Tibial artery (tissue), 4 donors: ENCODE measurements around the gene SLC49A4.

Experiments
- DNase-seq, 2 donors: peaks; one replicate each; pipeline ENCODE4 v3.0.0-alpha.2; 2019
- H3K27ac ChIP-seq, 2 donors: fragments of 200-600 bp; sonication (generic) in 1 of 2; 1 replicate in 1 of 2; 2 replicates in 1 of 2; pipeline ENCODE4 v1.5.1; 2018 to 2019; ENCODE audit warnings: mild to moderate bottlenecking in 1 of 2
- H3K27me3 ChIP-seq, 2 donors: fragments of 200-600 bp; sonication (generic) in 1 of 2; one replicate each; pipeline versions ENCODE4 v1.5.1 to v1.6.0; 2016 to 2019
- H3K36me3 ChIP-seq, 3 donors: fragments of 200-600 bp; sonication (generic) in 2 of 3; one replicate each; pipeline ENCODE4 v1.5.1; 2016 to 2019; ENCODE audit warnings: mild to moderate bottlenecking in 2 of 3
- H3K4me1 ChIP-seq, 4 donors: fragments of 200-600 bp; sonication (generic) in 2 of 4; 1 replicate in 3 of 4; 2 replicates in 1 of 4; pipeline ENCODE4 v1.5.1; 2016 to 2019
- H3K4me3 ChIP-seq, 2 donors: fragments of 200-600 bp; sonication (generic) in 1 of 2; 1 replicate in 1 of 2; 2 replicates in 1 of 2; pipeline ENCODE4 v1.5.1; 2018 to 2019; ENCODE audit warnings: mild to moderate bottlenecking in 2 of 2
- H3K9me3 ChIP-seq, 3 donors: fragments of 200-600 bp; sonication (generic) in 1 of 3; one replicate each; pipeline ENCODE4 v1.5.1; 2016 to 2019
- intact Hi-C: fragments of 100-400 bp; cut with DNase I; formaldehyde crosslinking; loops from one replicate; pipeline ENCODE4 v1.15.0; 2023; ENCODE audit warnings: low total_unique reads
- TF ChIP-seq, protein P1 (sequence below), 2 experiments: fragments of 200-600 bp in 1 of 2; fragments of 450-650 bp in 1 of 2; IDR thresholded peaks; one replicate each; pipeline ENCODE4 v1.5.1; 2017 to 2019; ENCODE audit warnings: antibody characterized with exemption in 2 of 2, mild to moderate bottlenecking in 1 of 2, moderate library complexity in 1 of 2

SLC49A4 gene

DNA sequence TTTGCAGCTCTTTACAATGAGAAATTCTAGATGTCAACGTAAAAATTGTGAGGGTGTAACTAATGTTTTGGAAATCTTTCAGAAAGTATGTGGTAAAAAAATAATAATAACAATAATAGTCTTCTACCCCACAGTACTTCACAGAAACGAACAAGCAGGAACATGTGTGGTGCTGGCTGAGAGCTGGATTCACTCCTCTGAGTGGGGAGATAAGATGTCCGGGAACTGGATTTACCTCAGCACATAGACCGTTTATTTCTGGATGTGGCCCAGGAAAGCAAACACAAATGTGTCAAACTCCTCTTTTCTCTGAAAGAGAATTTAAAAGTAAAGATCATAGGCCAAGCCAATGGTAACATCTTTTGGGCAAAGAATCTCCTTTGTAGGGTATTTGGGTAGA, 103.4 kb downstream of the SLC49A4 start:
- intact Hi-C loops: no loop called here
- Histone ChIP-seq H3K36me3 (no peaks in the 10 kb centered on the region), H3K9me3 (no peaks in the 10 kb centered on the region), H3K27me3 (no peaks in the 10 kb centered on the region), H3K27ac (no peak overlapping the region), H3K4me1 (peaks cover 0 to 12% (median 7%) of the 10 kb centered on the region in 4 donors), H3K4me3 (no peak overlapping the region)
- no peak for DNase-seq
- TF ChIP-seq, protein P1, sequence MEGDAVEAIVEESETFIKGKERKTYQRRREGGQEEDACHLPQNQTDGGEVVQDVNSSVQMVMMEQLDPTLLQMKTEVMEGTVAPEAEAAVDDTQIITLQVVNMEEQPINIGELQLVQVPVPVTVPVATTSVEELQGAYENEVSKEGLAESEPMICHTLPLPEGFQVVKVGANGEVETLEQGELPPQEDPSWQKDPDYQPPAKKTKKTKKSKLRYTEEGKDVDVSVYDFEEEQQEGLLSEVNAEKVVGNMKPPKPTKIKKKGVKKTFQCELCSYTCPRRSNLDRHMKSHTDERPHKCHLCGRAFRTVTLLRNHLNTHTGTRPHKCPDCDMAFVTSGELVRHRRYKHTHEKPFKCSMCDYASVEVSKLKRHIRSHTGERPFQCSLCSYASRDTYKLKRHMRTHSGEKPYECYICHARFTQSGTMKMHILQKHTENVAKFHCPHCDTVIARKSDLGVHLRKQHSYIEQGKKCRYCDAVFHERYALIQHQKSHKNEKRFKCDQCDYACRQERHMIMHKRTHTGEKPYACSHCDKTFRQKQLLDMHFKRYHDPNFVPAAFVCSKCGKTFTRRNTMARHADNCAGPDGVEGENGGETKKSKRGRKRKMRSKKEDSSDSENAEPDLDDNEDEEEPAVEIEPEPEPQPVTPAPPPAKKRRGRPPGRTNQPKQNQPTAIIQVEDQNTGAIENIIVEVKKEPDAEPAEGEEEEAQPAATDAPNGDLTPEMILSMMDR (IDR thresholded peaks at IDR 0.05): no peak

DNA sequence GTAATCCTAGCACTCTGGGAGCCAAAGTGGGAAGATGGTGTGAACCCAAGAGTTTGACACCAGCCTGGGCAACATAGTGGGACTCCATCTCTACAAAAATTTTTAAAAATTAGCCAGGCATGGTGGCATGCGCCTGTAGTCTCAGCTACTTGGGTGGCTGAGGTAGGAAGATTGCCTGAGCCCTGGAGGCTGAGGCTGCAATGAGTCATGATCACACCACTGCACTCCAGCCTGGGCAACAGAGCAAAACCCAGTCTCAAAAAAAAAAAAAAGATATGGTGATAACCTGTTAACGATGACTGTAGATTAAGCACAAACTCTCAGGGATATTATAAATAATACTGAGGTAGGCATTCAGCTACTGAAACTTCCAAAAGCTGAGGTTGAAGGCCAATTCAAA, 107.5 kb downstream of the SLC49A4 start:
- intact Hi-C loops: no loop called here
- TF ChIP-seq, protein P1 (IDR thresholded peaks at IDR 0.05): no peak
- DNase-seq: no peak

DNA sequence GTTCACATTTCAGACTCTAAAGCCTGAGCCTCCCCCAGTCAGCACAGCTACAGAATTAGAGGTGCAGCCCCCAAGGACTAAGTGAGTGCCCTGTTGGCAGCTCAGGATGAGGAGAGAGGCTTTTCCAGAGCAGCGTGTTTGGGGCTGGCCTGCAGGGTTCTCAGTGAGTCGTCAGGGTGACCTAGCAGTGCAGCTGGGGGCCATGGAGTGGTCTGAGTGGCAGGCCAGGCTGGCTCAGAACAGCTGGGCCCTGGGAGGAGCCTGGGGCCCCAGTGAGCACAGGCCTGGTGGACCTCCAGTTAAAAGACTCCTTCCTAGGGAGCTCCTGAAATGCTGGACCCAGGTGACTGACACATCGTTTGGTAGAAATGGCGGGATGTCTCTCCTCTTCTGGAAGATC, 108.3 kb downstream of the SLC49A4 start:
- DNase-seq: no peak
- H3K9me3 ChIP-seq: peaks cover 0 to 8% (median 7%) of the 10 kb centered on the region in 3 donors
- H3K4me3 ChIP-seq: no peak overlapping the region
- intact Hi-C loops: no loop called here
- no peaks in the 10 kb centered on the region for H3K27me3 ChIP-seq
- TF ChIP-seq, protein P1 (IDR thresholded peaks at IDR 0.05): no peak
- H3K4me1 ChIP-seq: no peaks in the 10 kb centered on the region
- no peaks in the 10 kb centered on the region for H3K36me3 ChIP-seq
- H3K27ac ChIP-seq: no peak overlapping the region

More for the DNA sequence above, 107.5 kb downstream of the SLC49A4 start:
- H3K36me3 ChIP-seq: no peaks in the 10 kb centered on the region
- H3K4me1 ChIP-seq: no peaks in the 10 kb centered on the region
- H3K4me3 ChIP-seq: no peak overlapping the region
- no peak overlapping the region for H3K27ac ChIP-seq
- H3K27me3 ChIP-seq: no peaks in the 10 kb centered on the region
- peaks cover 0 to 8% (median 7%) of the 10 kb centered on the region in 3 donors for H3K9me3 ChIP-seq

DNA sequence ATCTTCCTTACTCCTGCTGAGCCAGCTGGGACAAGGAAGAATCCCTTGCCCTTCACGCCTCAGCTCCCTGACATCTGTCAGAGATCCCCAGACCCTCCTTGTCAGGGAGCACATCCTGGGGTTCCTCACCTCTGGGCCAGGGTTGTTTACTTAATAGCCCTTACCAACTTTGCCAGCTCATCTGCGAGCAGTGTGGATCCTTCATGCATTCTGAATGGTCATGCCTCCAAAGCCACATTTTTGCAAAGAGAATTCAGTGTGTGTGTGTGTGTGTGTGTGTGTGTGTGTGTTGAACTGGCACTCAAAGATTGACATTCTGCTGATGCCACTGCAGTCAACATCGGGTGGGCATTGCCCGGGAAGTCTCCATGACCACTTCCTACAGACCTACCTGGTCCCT, 112.6 kb downstream of the SLC49A4 start:
- no peaks in the 10 kb centered on the region for H3K4me1 ChIP-seq
- H3K4me3 ChIP-seq: no peak overlapping the region
- DNase-seq: no peak
- intact Hi-C loops: no loop called here
- no peaks in the 10 kb centered on the region for H3K36me3 ChIP-seq
- TF ChIP-seq, protein P1 (IDR thresholded peaks at IDR 0.05): no peak
- no peak overlapping the region for H3K27ac ChIP-seq
- peaks cover 0 to 8% (median 7%) of the 10 kb centered on the region in 3 donors for H3K9me3 ChIP-seq
- H3K27me3 ChIP-seq: peaks cover 0 to 12% of the 10 kb centered on the region in 2 donors

DNA sequence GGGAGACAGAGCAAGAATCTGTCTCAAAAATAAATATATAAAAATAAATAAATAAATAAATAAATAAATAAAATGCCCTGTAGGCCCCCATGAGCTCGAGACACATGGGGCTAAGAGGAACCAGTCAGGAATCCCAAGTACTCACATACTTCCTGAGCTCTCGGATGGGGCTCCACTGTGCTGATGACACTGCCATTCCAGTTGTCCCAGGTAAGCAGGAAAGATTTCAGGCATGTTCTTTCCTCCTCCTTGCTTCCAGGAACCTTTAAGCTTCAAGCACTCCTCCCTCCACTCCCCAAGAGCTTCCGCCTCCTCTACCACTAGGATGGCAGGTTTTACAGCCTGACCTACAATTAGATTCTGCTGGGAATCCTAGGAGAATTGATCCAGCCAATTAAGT, 113.4 kb downstream of the SLC49A4 start:
- TF ChIP-seq, protein P1 (IDR thresholded peaks at IDR 0.05): no peak
- peaks cover 0 to 19% of the 10 kb centered on the region in 2 donors for H3K27me3 ChIP-seq
- peaks cover 0 to 8% (median 7%) of the 10 kb centered on the region in 3 donors for H3K9me3 ChIP-seq
- H3K36me3 ChIP-seq: no peaks in the 10 kb centered on the region
- no peaks in the 10 kb centered on the region for H3K4me1 ChIP-seq
- H3K27ac ChIP-seq: no peak overlapping the region
- no peak for DNase-seq
- intact Hi-C loops: no loop called here
- no peak overlapping the region for H3K4me3 ChIP-seq

DNA sequence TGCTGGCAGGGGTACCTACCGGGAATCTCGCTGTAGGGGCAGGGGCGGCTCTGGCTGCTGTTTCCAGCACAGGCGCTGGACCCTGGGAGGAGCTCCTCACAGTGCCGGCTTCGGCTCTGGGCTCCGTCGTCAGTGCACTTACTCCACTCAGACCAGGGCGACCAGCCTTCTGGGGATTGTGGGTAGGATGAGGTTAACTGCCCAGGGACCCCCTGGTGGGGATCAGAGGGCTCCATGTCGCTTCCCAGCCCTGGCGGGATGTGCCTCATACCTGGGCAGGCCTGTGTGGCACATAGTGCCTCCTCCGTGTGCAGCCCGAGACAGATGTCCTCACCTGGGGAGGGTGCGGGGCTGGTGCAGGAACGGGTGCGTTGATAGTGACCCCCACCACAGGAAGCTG, 117.0 kb downstream of the SLC49A4 start:
- H3K27me3 ChIP-seq: peaks cover 0 to 19% of the 10 kb centered on the region in 2 donors
- H3K4me3 ChIP-seq: no peak overlapping the region
- H3K4me1 ChIP-seq: no peaks in the 10 kb centered on the region
- no peaks in the 10 kb centered on the region for H3K9me3 ChIP-seq
- no peaks in the 10 kb centered on the region for H3K36me3 ChIP-seq
- H3K27ac ChIP-seq: no peak overlapping the region
- TF ChIP-seq, protein P1 (IDR thresholded peaks at IDR 0.05): no peak
- intact Hi-C loops: no loop called here
- DNase-seq: no peak
